Type B pancreatic cell (in vitro differentiated cells): ENCODE data around the gene PRKCZ. TPM values are rescaled to one million over a fixed set of nuclear protein-coding genes. Genes with fewer than 3 reads are reported as not detected.

Experiments used
- DNase-seq: peaks from one replicate; pipeline ENCODE4 v3.0.0; 2021; ENCODE audit warnings: mixed read lengths; ENCODE audit not compliant: unreplicated experiment; ENCODE audit errors: extremely low spot score
- H3K27ac Mint-ChIP-seq: 2 replicates; pipeline ENCODE4 v1.8.0; 2021; ENCODE audit warnings: mild to moderate bottlenecking, mixed read lengths
- H3K27me3 Mint-ChIP-seq: 2 replicates; pipeline ENCODE4 v1.8.0; 2021; ENCODE audit warnings: mixed read lengths
- H3K36me3 Mint-ChIP-seq: 2 replicates; pipeline ENCODE4 v1.8.0; 2021; ENCODE audit warnings: mixed read lengths
- H3K4me1 Mint-ChIP-seq: one replicate; pipeline ENCODE4 v1.8.0; 2021; ENCODE audit warnings: mixed read lengths; ENCODE audit not compliant: unreplicated experiment
- H3K4me3 Mint-ChIP-seq: 2 replicates; pipeline ENCODE4 v1.8.0; 2021; ENCODE audit warnings: mild to moderate bottlenecking, mixed read lengths
- H3K9me3 Mint-ChIP-seq: 2 replicates; pipeline ENCODE4 v1.8.0; 2021; ENCODE audit warnings: mixed read lengths
- total RNA-seq: library from RNA; stranded (reverse); gene quantifications from 2 replicates; pipeline ENCODE4 v1.2.1, GENCODE V29; 2021; ENCODE audit warnings: low replicate concordance
- TF ChIP-seq, protein P1 (sequence below): fragments of 200-600 bp; sonication (generic); conservative IDR thresholded peaks from 2 replicates; pipeline ENCODE4 v1.5.0; 2021; ENCODE audit warnings: antibody characterized with exemption, mild to moderate bottlenecking

The PRKCZ gene
- total RNA-seq, 1 donor from 2014 or later, result 33.2 TPM

DNA sequence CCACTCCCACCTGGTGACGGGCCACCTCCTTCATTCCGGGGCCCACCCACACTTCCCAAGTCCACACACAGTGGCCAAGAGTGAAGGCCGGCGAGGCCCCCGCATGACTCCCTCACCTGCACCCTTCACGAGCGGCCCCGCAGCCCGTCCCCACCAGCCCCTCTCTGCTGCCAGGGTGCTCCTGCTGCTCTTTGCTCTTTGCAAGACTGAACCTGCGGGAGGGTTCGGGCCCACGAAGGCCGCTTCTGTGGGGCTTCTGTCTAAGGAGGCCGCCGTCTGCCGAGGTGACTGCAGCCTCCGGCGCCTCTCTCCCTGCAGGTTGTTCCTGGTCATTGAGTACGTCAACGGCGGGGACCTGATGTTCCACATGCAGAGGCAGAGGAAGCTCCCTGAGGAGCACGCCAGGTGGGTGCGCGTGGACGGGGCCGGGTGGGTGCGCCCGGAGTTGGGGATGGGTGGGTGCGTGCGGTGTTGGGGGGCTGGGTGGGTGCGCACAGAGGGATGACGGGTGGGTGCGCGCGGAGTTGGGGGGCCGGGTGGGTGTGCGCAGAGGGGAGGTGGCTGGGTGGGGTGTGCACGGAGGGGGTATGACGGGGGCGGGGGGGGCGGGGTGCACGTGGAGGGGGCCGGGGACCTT lies 119.1 kb downstream of the PRKCZ start:
- H3K27ac Mint-ChIP-seq, result no peak overlapping the region
- TF ChIP-seq, protein P1, sequence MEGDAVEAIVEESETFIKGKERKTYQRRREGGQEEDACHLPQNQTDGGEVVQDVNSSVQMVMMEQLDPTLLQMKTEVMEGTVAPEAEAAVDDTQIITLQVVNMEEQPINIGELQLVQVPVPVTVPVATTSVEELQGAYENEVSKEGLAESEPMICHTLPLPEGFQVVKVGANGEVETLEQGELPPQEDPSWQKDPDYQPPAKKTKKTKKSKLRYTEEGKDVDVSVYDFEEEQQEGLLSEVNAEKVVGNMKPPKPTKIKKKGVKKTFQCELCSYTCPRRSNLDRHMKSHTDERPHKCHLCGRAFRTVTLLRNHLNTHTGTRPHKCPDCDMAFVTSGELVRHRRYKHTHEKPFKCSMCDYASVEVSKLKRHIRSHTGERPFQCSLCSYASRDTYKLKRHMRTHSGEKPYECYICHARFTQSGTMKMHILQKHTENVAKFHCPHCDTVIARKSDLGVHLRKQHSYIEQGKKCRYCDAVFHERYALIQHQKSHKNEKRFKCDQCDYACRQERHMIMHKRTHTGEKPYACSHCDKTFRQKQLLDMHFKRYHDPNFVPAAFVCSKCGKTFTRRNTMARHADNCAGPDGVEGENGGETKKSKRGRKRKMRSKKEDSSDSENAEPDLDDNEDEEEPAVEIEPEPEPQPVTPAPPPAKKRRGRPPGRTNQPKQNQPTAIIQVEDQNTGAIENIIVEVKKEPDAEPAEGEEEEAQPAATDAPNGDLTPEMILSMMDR, result no peak
- H3K4me1 Mint-ChIP-seq, result no peaks in the 10 kb centered on the region
- H3K9me3 Mint-ChIP-seq, result no peaks in the 10 kb centered on the region
- H3K36me3 Mint-ChIP-seq, result no peaks in the 10 kb centered on the region
- DNase-seq, result no peak
- H3K4me3 Mint-ChIP-seq, result no peak overlapping the region
- no peaks in the 10 kb centered on the region for H3K27me3 Mint-ChIP-seq

DNA sequence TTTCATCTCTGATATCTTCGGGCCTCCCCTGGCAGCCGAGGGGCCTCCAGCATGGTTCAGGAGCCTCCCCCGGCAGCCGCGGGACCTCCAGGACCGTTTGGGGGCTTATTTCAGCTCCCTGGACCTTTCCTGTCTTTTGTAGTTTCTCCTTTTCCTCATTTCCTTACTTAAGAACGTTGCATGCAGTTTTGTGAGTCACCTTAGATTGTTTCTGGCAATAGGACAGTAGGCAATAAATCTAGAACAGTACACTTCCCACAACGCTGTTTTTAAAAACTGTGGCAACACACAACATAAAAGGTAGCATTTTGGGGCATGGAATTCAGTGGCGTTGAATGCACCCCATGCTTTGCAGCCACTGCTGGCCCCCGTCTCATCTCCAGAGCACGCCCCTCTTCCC lies 120.0 kb downstream of the PRKCZ start:
- H3K4me3 Mint-ChIP-seq, result no peak overlapping the region
- no peak overlapping the region for H3K27ac Mint-ChIP-seq
- no peaks in the 10 kb centered on the region for H3K36me3 Mint-ChIP-seq
- H3K27me3 Mint-ChIP-seq, result no peaks in the 10 kb centered on the region
- peaks cover 4% of the 10 kb centered on the region for H3K4me1 Mint-ChIP-seq
- no peak for DNase-seq
- TF ChIP-seq, protein P1, result no peak
- no peaks in the 10 kb centered on the region for H3K9me3 Mint-ChIP-seq

DNA sequence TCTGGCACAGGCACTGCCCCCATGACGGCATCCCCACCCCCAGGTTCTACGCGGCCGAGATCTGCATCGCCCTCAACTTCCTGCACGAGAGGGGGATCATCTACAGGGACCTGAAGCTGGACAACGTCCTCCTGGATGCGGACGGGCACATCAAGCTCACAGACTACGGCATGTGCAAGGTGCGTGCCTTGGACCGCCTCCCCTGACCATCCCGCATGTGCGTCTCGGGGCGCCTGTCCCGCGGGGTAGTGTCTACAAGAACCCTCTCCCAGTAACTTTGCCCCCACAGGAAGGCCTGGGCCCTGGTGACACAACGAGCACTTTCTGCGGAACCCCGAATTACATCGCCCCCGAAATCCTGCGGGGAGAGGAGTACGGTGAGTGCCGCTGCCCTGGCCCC lies 121.8 kb downstream of the PRKCZ start:
- TF ChIP-seq, protein P1, result no peak
- Mint-ChIP-seq H3K27me3 (no peaks in the 10 kb centered on the region), H3K4me1 (peaks cover 10% of the 10 kb centered on the region), H3K4me3 (no peak overlapping the region), H3K27ac (no peak overlapping the region), H3K36me3 (no peaks in the 10 kb centered on the region), H3K9me3 (no peaks in the 10 kb centered on the region)
- no peak for DNase-seq

DNA sequence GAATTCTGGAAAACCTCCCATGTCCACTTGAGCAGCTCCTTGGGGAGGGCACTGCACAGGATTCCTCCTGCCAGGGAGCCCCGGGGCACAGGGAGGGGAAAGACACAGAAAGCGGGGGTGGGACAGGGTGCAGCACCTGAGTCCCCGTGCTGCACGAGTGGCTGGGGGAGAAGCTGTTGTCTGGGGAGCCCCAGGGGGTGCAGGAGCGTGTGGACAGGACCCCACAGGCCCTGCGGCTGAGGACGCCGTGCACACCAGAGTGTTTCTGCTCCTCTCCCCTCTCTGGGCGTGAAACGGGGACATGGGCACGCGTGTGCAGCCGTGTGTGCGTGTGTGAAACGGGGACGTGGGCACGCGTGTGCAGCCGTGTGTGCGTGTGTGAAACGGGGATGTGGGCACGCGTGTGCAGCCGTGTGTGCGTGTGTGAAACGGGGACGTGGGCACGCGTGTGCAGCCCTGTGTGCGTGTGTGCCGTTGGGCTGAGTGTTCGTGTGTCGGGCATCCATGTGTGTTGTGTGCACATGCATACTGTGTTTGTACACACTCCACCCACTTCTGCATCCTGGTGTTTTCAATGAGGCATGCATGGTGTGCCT lies 122.4 kb downstream of the PRKCZ start:
- TF ChIP-seq, protein P1, result no peak
- Mint-ChIP-seq H3K9me3 (no peaks in the 10 kb centered on the region), H3K27ac (no peak overlapping the region), H3K4me3 (no peak overlapping the region), H3K4me1 (peaks cover 10% of the 10 kb centered on the region), H3K27me3 (no peaks in the 10 kb centered on the region), H3K36me3 (no peaks in the 10 kb centered on the region)
- no peak for DNase-seq

DNA sequence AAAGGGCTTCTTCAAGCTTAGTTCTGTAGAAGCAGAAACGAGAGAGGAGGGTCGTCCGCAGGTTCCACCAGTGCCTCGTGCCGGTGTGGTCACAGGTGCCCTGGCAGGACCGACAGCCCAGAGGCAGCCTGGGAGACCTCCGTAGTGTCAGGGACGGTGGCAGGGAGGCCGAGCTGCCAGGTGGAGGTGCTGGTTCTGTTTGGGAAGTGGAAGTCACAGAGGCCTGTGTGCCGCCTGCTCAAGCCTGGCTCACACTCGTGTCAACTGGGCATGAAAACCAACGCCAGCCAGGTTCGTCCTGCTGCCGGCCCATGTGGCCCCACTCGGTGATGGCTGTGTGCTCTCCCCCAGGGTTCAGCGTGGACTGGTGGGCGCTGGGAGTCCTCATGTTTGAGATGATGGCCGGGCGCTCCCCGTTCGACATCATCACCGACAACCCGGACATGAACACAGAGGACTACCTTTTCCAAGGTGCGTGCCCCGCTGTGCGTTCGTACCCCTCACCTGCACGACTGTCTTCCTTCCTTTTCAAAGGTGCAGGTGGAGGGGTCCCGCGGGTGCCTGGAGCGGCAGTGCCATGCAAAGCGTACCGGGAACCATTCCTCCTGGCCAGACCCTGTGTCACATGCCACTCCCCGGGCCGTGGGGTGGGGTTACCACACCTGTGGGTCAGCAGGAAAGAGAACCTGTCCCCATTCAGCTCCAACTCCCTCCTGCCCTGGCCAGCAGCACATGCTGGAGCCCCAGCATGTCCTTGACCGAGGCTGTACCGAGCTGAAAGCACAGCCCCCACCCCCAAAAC lies 123.5 kb downstream of the PRKCZ start:
- no peak overlapping the region for H3K4me3 Mint-ChIP-seq
- peaks cover 10% of the 10 kb centered on the region for H3K4me1 Mint-ChIP-seq
- H3K27me3 Mint-ChIP-seq, result no peaks in the 10 kb centered on the region
- no peak overlapping the region for H3K27ac Mint-ChIP-seq
- TF ChIP-seq, protein P1, result no peak
- H3K9me3 Mint-ChIP-seq, result no peaks in the 10 kb centered on the region
- H3K36me3 Mint-ChIP-seq, result no peaks in the 10 kb centered on the region
- DNase-seq, result no peak
